K562 (cell line): ENCODE measurements around the gene CERS3. TPM values are rescaled to one million over a fixed set of nuclear protein-coding genes. Genes with fewer than 3 reads are reported as not detected.

Source experiments
- ATAC-seq: fragments of 200-7000 bp; cut with Tn5 transposase; 3 replicates; pipeline ENCODE4 v1.9.1; 2020; ENCODE audit warnings: moderate library complexity
- BruUV-seq: library from RNA; stranded (reverse); fragments of 400-500 nt; replicated peaks from 2 replicates; lab custom pipeline; 2021; lab: Mats Ljungman, UMichigan
- CTCF ChIA-PET: fragments of 300-600 bp; formaldehyde crosslinking; extraction: SDS; loops from one replicate; lab custom pipeline; 2021; ENCODE audit warnings: low intra/inter-chr PET ratio; lab: Yijun Ruan, JAX
- POLR2A ChIA-PET: fragments of 300-600, 350-650 bp; sonication (Branson Sonifier 250); formaldehyde crosslinking; extraction: SDS; loops from one replicate; lab custom pipeline; 2021; ENCODE audit warnings: antibody characterized with exemption, inconsistent platforms; lab: Yijun Ruan, JAX
- DNase-seq, 4 experiments: peaks; one replicate each; pipeline versions ENCODE4 v3.0.0 to v3.0.0-alpha.2; 2011 to 2018; ENCODE audit warnings: low spot score in 3 of 4, mixed read lengths in 3 of 4; ENCODE audit errors: extremely low read depth in 1 of 4
- FAIRE-seq: peaks from 2 replicates; lab custom pipeline; 2011; peaks lifted over from hg19 to GRCh38; lab: Jason Lieb, UNC
- H2AFZ ChIP-seq: 2 replicates; pipeline ENCODE4 v1.6.0; 2011; ENCODE audit warnings: low read depth, low read length, control low read depth, inconsistent platforms
- H3K27ac ChIP-seq: fragments of 200-600 bp; 3 replicates; pipeline ENCODE4 v1.8.0; 2011; ENCODE audit warnings: low read depth, mild to moderate bottlenecking, control low read depth, inconsistent platforms, low read length, moderate library complexity, mixed read lengths; ENCODE audit errors: extremely low read depth
- H3K27me3 ChIP-seq, 2 experiments: fragments of 300-600 bp in 1 of 2; 2 replicates in 1 of 2; 3 replicates in 1 of 2; pipeline versions ENCODE4 v1.6.0 to v1.8.0; 2011; ENCODE audit warnings: inconsistent platforms in 2 of 2, low read length in 2 of 2, mild to moderate bottlenecking in 1 of 2, mixed read lengths in 1 of 2, moderate library complexity in 1 of 2; ENCODE audit not compliant: control insufficient read depth in 2 of 2, insufficient read depth in 2 of 2
- H3K36me3 ChIP-seq: fragments of 300-600 bp; 3 replicates; pipeline ENCODE4 v1.8.0; 2011; ENCODE audit warnings: mild to moderate bottlenecking, low read length, inconsistent platforms; ENCODE audit not compliant: control insufficient read depth, insufficient read depth
- H3K4me1 ChIP-seq, 2 experiments: fragments of 200-600 bp in 1 of 2; replicated peaks in 1 of 2; 2 replicates in 1 of 2; 3 replicates in 1 of 2; pipeline versions ENCODE4 v1.5.1 to v1.8.0; 2011; ENCODE audit warnings: inconsistent platforms in 2 of 2, low read length in 2 of 2, mild to moderate bottlenecking in 1 of 2, mixed read lengths in 1 of 2, moderate library complexity in 1 of 2; ENCODE audit not compliant: control insufficient read depth in 2 of 2, insufficient read depth in 2 of 2
- H3K4me2 ChIP-seq: 2 replicates; pipeline ENCODE4 v1.6.1; 2011; ENCODE audit warnings: low read length, control low read depth, inconsistent platforms, mixed read lengths; ENCODE audit not compliant: insufficient read depth
- H3K4me3 ChIP-seq: fragments of 200-600 bp; sonication (generic), shearing (Covaris generic); 2 replicates; pipeline ENCODE4 v1.5.1; 2016; ENCODE audit warnings: control low read depth, inconsistent platforms
- H3K79me2 ChIP-seq: fragments of 200-600 bp; 3 replicates; pipeline ENCODE4 v1.8.0; 2011; ENCODE audit warnings: low read length, inconsistent platforms; ENCODE audit not compliant: control insufficient read depth, insufficient read depth
- H3K9ac ChIP-seq, 2 experiments: 2 replicates each; pipeline versions ENCODE4 v1.6.0 to v1.6.1; 2011; ENCODE audit warnings: low read depth in 2 of 2, low read length in 2 of 2, control low read depth in 1 of 2, inconsistent platforms in 1 of 2, mild to moderate bottlenecking in 1 of 2, mixed read lengths in 1 of 2; ENCODE audit not compliant: insufficient read depth in 1 of 2
- H3K9me1 ChIP-seq: one replicate; pipeline ENCODE4 v1.6.0; 2011; ENCODE audit warnings: inconsistent platforms, mild to moderate bottlenecking, low read length, moderate library complexity; ENCODE audit not compliant: control insufficient read depth, insufficient read depth
- H3K9me3 ChIP-seq: replicated peaks from 2 replicates; pipeline ENCODE4 v1.5.1; 2011; ENCODE audit warnings: low read depth, low read length, inconsistent platforms; ENCODE audit not compliant: control insufficient read depth, insufficient read depth
- H4K20me1 ChIP-seq: replicated peaks from 2 replicates; pipeline ENCODE4 v1.6.1; 2011; ENCODE audit warnings: low read length, inconsistent platforms, mixed read lengths; ENCODE audit not compliant: control insufficient read depth, insufficient read depth
- CAMTA2 ChIP-seq: fragments of 250-450 bp; sonication (Bioruptor Pico); conservative IDR thresholded peaks from 2 replicates; pipeline ENCODE4 v1.5.1; 2022
- EGR1 ChIP-seq: fragments of 450-650 bp; conservative IDR thresholded peaks from 2 replicates; pipeline ENCODE4 v1.6.1; 2017; ENCODE audit warnings: mild to moderate bottlenecking
- HDAC8 ChIP-seq: fragments of 450-650 bp; IDR thresholded peaks from 2 replicates; pipeline ENCODE4 v1.6.1; 2016; ENCODE audit warnings: mild to moderate bottlenecking, missing genetic modification characterization, moderate library complexity, missing compliant biosample characterization
- HMG20A ChIP-seq: fragments of 450-650 bp; formaldehyde crosslinking; conservative IDR thresholded peaks from 2 replicates; pipeline ENCODE4 v1.4.0; 2020; ENCODE audit warnings: mild to moderate bottlenecking, mixed read lengths
- MEIS2 ChIP-seq: fragments of 450-650 bp; IDR thresholded peaks from 2 replicates; pipeline ENCODE4 v1.6.1; 2014; ENCODE audit warnings: mild to moderate bottlenecking; ENCODE audit not compliant: partially characterized antibody
- NBN ChIP-seq: fragments of 450-650 bp; IDR thresholded peaks from 2 replicates; pipeline ENCODE4 v1.6.1; 2016; ENCODE audit warnings: low read depth, mild to moderate bottlenecking
- SIX5 ChIP-seq, 2 experiments: IDR thresholded peaks; 2 replicates each; pipeline ENCODE4 v1.6.1; 2011; ENCODE audit warnings: low read length in 2 of 2, borderline replicate concordance in 1 of 2, low read depth in 1 of 2, mild to moderate bottlenecking in 1 of 2, moderate library complexity in 1 of 2; ENCODE audit not compliant: insufficient read depth in 1 of 2
- TEAD2 ChIP-seq: fragments of 450-650 bp; IDR thresholded peaks from 2 replicates; pipeline ENCODE4 v1.6.1; 2016; ENCODE audit warnings: missing genetic modification characterization, control low read depth, missing compliant biosample characterization
- ZNF146 ChIP-seq: IDR thresholded peaks from one replicate; pipeline ENCODE4 v1.6.1; 2018; ENCODE audit warnings: missing compliant biosample characterization; ENCODE audit not compliant: unreplicated experiment
- ZNF699 ChIP-seq: fragments of 250-450 bp; sonication (Bioruptor Pico); IDR thresholded peaks from 2 replicates; pipeline ENCODE4 v1.8.0; 2021; ENCODE audit warnings: mild to moderate bottlenecking, moderate library complexity; ENCODE audit not compliant: insufficient replicate concordance
- WGBS: fragments of 100-300 bp; shearing (Covaris generic); methylation state at CpG from one replicate; pipeline ENCODE4 v1.1.6; 2016; ENCODE audit warnings: low coverage, mixed read lengths; ENCODE audit not compliant: insufficient coverage; ENCODE audit errors: missing lambda C conversion rate; 5-methylcytosine and 5-hydroxymethylcytosine counted together
- in situ Hi-C: fragments of 300-500 bp; cut with MboI; formaldehyde crosslinking; loops from 4 replicates; pipeline ENCODE4 v1.15.0; 2018; ENCODE audit warnings: inconsistent platforms, mixed read lengths
- intact Hi-C: fragments of 100-400 bp; cut with micrococcal nuclease; formaldehyde crosslinking; loops from 2 replicates; pipeline ENCODE4 v1.14.2; 2022
- polyA plus RNA-seq, 8 experiments: library from polyadenylated mRNA; depleted of rRNA in 4 of 8; stranded (reverse) in 5 of 8; unstranded in 3 of 8; fragments of >200 nt; fragmentation: Nextera tagmentation in 2 of 8; fragmentation: Illumina TruSeq in 1 of 8; extraction: Ambion mirVana in 2 of 8; extraction: Trizol in 1 of 8; gene quantifications; 2 replicates each; pipeline versions ENCODE4 v1.2.1 to v1.2.3, GENCODE V29; 2011 to 2014; ENCODE audit warnings: inconsistent platforms in 1 of 8, missing spikeins in 1 of 8
- total RNA-seq, 7 experiments: library from RNA; depleted of rRNA in 6 of 7; stranded (reverse); fragments of >200 nt in 6 of 7; fragmentation: Illumina TruSeq in 2 of 7; extraction: Trizol in 2 of 7; gene quantifications; 2 replicates each; pipeline versions ENCODE4 v1.2.1 to v1.2.3, GENCODE V29; 2011 to 2021; ENCODE audit warnings: low replicate concordance in 1 of 7
- TF ChIP-seq, protein P1 (sequence below): fragments of 450-650 bp; IDR thresholded peaks from 2 replicates; pipeline ENCODE4 v1.6.1; 2017; ENCODE audit warnings: antibody characterized with exemption
- TF ChIP-seq, protein P2 (sequence below): fragments of 450-650 bp; formaldehyde crosslinking; IDR thresholded peaks from 2 replicates; pipeline ENCODE4 v1.4.0; 2020; ENCODE audit warnings: mild to moderate bottlenecking, mixed read lengths
- TF ChIP-seq, protein P3 (sequence below): fragments of 250-450 bp; sonication (Bioruptor Pico); IDR thresholded peaks from 2 replicates; pipeline ENCODE4 v1.8.0; 2021; ENCODE audit warnings: moderate library complexity, mild to moderate bottlenecking, inconsistent platforms
- TF ChIP-seq, protein P4 (sequence below): fragments of 250-450 bp; sonication (Bioruptor Pico); IDR thresholded peaks from 2 replicates; pipeline ENCODE4 v1.4.0; 2020

The CERS3 gene
- total and polyA plus RNA-seq, 9 of the 15 experiments (the other 6 are each of a cell fraction or from before 2014, with no cell fraction given) = not detected

DNA sequence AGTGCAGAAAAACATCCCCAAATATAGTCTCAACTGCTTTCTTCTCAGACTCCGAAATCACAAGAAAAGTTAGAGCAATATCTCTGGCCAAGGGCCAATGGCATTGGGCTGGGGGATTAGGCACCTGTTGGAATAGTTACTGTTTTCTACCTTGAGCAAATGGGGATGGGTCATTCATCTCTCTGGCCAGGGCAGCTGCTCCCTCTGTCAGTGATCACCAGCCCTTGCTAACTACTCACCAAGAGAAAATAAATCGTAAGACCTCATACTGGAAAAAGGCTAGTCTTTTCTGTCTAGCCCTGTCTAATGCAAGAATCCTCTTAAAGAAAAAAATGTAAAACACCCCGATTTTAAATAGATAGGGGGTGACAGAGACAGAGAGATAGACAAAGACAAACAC lies 10.9 kb downstream of the CERS3 start:
- no peak for FAIRE-seq
- in situ Hi-C loops = no loop called here
- H3K4me2 ChIP-seq = no peak overlapping the region

More for the DNA sequence above, 10.9 kb downstream of the CERS3 start:
- Histone ChIP-seq H4K20me1 (no peaks in the 10 kb centered on the region), H3K9ac (no peak overlapping the region), H3K79me2 (no peaks in the 10 kb centered on the region), H2AFZ (no peak overlapping the region), H3K9me3 (no peaks in the 10 kb centered on the region), H3K9me1 (no peaks in the 10 kb centered on the region), H3K4me1 (no peaks in the 10 kb centered on the region), H3K27me3 (peaks cover 0 to 8% of the 10 kb centered on the region in 2 experiments; a peak in 3 of 5 replicates), H3K27ac (no peak overlapping the region), H3K36me3 (no peaks in the 10 kb centered on the region), H3K4me3 (no peak overlapping the region)
- ChIA-PET POLR2A (interaction anchor here (0.7 kb wide), 1 partner anchor 33 kb away, joined by 3 read pairs; no protein-coding TSS in a partner anchor), CTCF (no interaction called here)
- 0% methylated on average over 3 of the region's 3 CpGs for WGBS
- intact Hi-C loops = no loop called here
- no TSS peak for BruUV-seq
- ATAC-seq (no peak), DNase-seq (no peak)
- TF ChIP-seq, protein P1, sequence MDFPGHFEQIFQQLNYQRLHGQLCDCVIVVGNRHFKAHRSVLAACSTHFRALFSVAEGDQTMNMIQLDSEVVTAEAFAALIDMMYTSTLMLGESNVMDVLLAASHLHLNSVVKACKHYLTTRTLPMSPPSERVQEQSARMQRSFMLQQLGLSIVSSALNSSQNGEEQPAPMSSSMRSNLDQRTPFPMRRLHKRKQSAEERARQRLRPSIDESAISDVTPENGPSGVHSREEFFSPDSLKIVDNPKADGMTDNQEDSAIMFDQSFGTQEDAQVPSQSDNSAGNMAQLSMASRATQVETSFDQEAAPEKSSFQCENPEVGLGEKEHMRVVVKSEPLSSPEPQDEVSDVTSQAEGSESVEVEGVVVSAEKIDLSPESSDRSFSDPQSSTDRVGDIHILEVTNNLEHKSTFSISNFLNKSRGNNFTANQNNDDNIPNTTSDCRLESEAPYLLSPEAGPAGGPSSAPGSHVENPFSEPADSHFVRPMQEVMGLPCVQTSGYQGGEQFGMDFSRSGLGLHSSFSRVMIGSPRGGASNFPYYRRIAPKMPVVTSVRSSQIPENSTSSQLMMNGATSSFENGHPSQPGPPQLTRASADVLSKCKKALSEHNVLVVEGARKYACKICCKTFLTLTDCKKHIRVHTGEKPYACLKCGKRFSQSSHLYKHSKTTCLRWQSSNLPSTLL = no peak
- TF ChIP-seq TEAD2 (tag) = no peak
- TF ChIP-seq CAMTA2 (CRISPR knock-in tag) = no peak
- TF ChIP-seq ZNF146 (CRISPR knock-in tag) = no peak
- no peak for TF ChIP-seq EGR1
- no peak for TF ChIP-seq HMG20A (CRISPR knock-in tag)
- TF ChIP-seq, protein P2, sequence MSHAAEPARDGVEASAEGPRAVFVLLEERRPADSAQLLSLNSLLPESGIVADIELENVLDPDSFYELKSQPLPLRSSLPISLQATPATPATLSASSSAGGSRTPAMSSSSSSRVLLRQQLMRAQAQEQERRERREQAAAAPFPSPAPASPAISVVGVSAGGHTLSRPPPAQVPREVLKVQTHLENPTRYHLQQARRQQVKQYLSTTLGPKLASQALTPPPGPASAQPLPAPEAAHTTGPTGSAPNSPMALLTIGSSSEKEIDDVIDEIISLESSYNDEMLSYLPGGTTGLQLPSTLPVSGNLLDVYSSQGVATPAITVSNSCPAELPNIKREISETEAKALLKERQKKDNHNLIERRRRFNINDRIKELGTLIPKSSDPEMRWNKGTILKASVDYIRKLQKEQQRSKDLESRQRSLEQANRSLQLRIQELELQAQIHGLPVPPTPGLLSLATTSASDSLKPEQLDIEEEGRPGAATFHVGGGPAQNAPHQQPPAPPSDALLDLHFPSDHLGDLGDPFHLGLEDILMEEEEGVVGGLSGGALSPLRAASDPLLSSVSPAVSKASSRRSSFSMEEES (CRISPR knock-in tag) = no peak
- no peak for TF ChIP-seq MEIS2
- no peak for TF ChIP-seq ZNF699 (CRISPR knock-in tag)
- TF ChIP-seq, protein P3, sequence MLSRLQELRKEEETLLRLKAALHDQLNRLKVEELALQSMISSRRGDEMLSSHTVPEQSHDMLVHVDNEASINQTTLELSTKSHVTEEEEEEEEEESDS (CRISPR knock-in tag) = no peak
- no peak for TF ChIP-seq HDAC8
- no peak for TF ChIP-seq SIX5 (IDR thresholded peaks at IDR 0.05; ENCODE audit: borderline replicate concordance in 1 of 2, insufficient read depth in 1 of 2, low read depth in 1 of 2, low read length in 2 of 2)
- TF ChIP-seq, protein P4, sequence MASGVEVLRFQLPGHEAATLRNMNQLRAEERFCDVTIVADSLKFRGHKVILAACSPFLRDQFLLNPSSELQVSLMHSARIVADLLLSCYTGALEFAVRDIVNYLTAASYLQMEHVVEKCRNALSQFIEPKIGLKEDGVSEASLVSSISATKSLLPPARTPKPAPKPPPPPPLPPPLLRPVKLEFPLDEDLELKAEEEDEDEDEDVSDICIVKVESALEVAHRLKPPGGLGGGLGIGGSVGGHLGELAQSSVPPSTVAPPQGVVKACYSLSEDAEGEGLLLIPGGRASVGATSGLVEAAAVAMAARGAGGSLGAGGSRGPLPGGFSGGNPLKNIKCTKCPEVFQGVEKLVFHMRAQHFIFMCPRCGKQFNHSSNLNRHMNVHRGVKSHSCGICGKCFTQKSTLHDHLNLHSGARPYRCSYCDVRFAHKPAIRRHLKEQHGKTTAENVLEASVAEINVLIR (CRISPR knock-in tag) = no peak
- no peak for TF ChIP-seq NBN
- TF ChIP-seq, all 486 proteins: peak for 0
